Measurements from ENCODE around the gene POLR2I. TPM values are rescaled to one million over a fixed set of nuclear protein-coding genes. Genes with fewer than 3 reads are reported as not detected.

Gene POLR2I
- total RNA-seq, 4 donors from 2014 or later = 31.3 to 76.1 (median 35.5) TPM

DNA sequence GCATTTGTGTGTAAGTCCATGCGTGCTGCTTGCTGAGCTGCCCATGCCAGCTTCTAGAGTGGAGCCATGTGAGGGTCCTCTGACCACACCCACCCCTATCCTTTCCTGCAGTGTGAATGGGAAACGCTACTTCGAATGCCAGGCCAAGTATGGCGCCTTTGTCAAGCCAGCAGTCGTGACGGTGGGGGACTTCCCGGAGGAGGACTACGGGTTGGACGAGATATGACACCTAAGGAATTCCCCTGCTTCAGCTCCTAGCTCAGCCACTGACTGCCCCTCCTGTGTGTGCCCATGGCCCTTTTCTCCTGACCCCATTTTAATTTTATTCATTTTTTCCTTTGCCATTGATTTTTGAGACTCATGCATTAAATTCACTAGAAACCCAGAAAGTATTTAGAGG is 10.9 kb upstream of the POLR2I start:
- TF ChIP-seq, protein P1, sequence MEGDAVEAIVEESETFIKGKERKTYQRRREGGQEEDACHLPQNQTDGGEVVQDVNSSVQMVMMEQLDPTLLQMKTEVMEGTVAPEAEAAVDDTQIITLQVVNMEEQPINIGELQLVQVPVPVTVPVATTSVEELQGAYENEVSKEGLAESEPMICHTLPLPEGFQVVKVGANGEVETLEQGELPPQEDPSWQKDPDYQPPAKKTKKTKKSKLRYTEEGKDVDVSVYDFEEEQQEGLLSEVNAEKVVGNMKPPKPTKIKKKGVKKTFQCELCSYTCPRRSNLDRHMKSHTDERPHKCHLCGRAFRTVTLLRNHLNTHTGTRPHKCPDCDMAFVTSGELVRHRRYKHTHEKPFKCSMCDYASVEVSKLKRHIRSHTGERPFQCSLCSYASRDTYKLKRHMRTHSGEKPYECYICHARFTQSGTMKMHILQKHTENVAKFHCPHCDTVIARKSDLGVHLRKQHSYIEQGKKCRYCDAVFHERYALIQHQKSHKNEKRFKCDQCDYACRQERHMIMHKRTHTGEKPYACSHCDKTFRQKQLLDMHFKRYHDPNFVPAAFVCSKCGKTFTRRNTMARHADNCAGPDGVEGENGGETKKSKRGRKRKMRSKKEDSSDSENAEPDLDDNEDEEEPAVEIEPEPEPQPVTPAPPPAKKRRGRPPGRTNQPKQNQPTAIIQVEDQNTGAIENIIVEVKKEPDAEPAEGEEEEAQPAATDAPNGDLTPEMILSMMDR (IDR thresholded peaks at IDR 0.05; ENCODE audit: low read depth) = no peak

DNA sequence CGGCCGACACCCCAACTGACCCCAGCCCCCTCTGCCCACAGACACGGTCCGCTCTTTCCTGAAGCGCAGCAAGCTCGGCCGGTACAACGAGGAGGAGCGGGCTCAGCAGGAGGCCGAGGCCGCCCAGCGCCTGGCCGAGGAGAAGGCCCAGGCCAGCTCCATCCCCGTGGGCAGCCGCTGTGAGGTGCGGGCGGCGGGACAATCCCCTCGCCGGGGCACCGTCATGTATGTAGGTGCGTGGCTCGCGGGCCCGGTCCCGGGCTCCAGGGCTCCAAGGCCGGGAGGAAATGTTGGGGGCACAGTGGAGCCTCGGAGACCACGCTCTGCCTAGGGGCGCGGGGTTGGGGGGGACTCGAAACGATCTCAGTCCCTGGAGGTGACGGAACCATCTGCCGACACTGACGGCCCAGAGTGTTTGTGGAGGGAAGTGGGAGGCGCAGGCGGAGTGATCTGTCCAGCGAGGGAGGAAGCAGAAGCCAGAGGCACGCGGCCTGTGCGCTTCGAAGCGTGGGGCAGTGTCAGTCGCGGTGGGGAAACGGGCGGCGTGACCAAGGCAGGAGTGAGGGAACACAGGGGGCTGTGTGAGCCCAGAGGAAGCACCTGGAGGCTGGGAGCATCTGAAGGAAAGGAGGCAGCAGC is 6.9 kb upstream of the POLR2I start:
- TF ChIP-seq, protein P1 (IDR thresholded peaks at IDR 0.05; ENCODE audit: low read depth) = no peak

GRCh38 chr19:36120984-36121358 is 6.3 kb upstream of the POLR2I start:
- TF ChIP-seq, protein P1 (IDR thresholded peaks at IDR 0.05; ENCODE audit: low read depth) = no peak

DNA sequence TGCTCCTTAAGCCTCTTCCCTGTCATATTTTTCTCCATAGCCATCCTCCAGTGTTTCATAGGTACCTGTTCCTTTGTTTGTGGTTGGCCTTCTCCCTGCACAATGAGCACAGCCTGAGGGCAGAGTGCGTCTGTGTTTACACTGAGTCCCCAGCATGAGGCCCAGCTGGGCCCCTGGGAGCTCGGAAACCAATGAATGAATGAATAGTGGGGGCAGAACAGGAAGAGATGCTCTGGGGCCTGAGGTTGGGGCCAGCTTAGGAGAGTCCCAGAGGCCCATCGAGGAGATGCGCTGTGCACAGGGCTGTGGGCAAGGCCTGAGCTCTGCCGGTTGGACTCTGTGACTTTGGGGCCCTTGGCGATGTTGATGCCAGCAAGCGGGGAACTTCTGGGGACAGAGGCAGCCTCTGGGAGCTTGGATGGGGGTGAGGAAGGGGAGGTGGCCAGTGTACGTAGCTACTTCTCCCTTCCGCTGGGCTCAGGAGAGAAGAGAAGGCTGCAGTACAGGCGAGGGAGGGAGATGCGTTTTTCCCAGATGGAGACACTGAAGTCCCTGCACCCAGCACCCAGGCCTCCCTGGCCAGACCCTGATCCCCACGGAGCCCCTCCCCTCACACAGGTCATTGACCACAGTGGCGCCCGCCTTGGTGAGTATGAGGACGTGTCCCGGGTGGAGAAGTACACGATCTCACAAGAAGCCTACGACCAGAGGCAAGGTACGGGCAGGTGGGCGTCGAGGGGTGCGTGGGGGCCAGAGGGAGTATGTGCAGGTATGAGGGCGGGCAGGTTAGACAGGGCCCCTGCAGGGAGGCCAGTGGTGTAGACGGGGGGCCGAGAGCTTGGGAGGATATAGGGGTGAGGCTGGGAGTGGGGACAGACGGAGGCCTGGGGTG is 5.7 kb upstream of the POLR2I start:
- TF ChIP-seq, protein P1 (IDR thresholded peaks at IDR 0.05; ENCODE audit: low read depth) = no peak

DNA sequence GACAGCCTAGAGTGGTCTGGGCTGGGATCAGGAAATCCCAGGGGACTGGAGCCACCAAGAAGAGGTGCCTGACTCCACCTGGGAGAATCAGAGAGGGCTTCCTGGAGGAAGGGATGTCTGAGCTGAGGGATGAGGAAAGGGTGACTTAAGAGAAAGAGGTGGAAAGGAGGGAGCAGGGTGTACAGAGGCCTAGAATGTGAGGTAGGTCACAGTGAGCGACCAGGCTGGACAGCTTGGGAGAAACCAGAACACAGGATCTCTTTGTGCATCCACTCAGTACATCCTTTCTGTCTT is 1.6 kb upstream of the POLR2I start:
- TF ChIP-seq, protein P1 (IDR thresholded peaks at IDR 0.05; ENCODE audit: low read depth) = no peak

DNA sequence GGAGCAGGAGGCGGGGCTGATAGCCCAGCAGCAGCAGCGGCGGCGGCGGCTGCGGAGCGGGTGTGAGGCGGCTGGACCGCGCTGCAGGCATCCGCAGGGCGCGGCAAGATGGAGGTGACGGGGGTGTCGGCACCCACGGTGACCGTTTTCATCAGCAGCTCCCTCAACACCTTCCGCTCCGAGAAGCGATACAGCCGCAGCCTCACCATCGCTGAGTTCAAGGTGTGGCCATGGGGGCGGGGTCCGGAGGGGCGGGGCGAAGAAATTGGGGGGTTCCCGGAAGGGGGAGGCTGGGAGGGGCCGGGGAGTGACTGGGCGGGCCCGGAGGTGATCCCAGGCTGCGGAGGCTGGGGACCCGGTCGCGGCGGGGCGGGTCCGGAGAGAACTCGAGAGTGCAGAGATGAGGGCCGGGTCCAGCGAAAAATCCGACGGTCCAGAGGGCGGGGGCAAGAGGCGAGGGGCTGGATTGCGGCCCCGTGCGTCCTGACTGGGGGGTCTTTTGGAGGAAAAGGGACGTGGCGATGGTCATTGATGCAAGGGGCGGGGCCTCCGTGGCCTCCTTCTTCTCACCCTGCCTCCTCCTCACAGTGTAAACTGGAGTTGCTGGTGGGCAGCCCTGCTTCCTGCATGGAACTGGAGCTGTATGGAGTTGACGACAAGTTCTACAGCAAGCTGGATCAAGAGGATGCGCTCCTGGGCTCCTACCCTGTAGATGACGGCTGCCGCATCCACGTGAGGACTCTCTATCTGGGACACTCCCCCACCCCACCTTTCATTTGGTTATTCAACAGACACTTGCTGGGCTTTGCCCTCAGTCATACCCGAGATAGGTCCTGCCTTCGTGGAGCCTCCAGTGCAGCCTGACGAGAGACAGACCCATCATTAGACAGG is 1.0 kb upstream of the POLR2I start, which contains the start of gene TBCB:
Gene TBCB, plus strand, starts transcription at position 16 of the 891 bp plus-strand sequence. Its CDS starts 93 bp downstream, at position 109.
- TF ChIP-seq, protein P1 (IDR thresholded peaks at IDR 0.05; ENCODE audit: low read depth) = no peak
